GM19043 (cell line): ENCODE measurements around the gene JUP.

Source experiments
- ATAC-seq: cut with Tn5 transposase; IDR thresholded peaks from one replicate; pipeline ENCODE4 v1.9.1; 2021; ENCODE audit warnings: low read depth; ENCODE audit not compliant: unreplicated experiment

The JUP gene

GRCh38 chr17:41725134-41725533 is 61.4 kb downstream of the JUP start:
- ATAC-seq = no peak

- ATAC-seq = no peak
Observed at GRCh38 chr17:41724476-41725050, 61.9 kb downstream of the JUP start.

GRCh38 chr17:41723801-41724475 is 62.6 kb downstream of the JUP start:
- ATAC-seq = no peak

DNA sequence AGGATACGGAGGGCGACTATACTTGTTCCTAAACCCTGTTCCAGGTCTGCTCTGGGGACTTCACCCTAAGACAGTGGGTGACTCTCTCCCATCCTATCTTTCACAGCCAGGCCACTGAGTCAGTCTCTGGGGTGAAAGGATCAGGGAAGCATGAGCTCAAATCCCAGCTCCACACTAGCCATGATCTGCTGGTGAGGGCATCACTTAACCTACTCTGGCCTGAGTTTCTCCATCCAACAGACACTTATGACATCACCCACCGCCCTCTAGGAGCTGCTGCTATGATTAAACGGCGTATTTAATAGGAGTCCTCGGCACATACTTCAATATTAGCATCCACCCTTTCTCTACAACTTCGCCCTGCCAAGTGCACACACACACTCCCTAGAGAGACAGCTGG is 64.3 kb downstream of the JUP start:
- ATAC-seq = no peak

- no peak for ATAC-seq
Observed at GRCh38 chr17:41718287-41718645, 68.2 kb downstream of the JUP start.

- ATAC-seq = no peak
Observed at GRCh38 chr17:41717408-41718286, 68.9 kb downstream of the JUP start.

- no peak for ATAC-seq
Observed at GRCh38 chr17:41711669-41712400, 74.7 kb downstream of the JUP start, which contains the start of gene GAST. GAST (plus strand) TSS chr17:41712331; CDS start chr17:41715437, 3,106 bp downstream.

GRCh38 chr17:41710472-41711090 is 75.9 kb downstream of the JUP start:
- ATAC-seq = no peak

- ATAC-seq = no peak
Observed at GRCh38 chr17:41707803-41708669, 78.5 kb downstream of the JUP start.

DNA sequence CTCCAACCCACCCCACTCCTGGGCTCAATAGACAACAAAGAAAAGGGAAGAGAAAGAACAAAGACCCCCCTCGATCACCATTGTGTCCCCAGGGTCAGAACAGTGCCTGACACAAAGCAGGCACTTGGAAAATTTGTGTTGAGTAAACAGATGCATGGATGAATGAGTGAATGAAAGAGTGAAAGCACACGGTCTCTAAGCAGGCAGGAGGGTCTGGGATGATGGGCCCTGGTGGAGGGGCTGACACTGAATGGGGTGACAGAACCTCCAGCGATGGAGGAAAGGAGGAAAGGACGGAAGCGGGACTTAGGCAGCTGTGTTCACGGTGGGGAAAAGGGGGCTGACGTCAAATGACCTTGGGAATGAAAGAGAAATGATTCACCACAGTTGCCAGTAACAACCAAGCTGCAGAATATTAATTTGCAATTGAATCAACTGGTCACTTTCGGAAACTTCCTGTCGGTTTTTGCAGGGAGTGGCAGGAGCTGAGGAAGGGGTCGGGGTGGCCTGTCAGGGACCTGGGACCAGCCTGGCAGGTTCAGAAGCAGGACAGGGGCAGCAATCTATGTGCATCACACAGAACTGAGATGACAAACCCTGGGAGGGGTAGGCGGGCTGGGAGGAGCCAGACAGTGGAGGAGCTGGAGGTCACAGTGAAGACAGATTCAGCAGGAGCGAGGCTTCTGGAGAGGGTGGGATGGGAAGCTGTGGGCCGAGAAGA is 81.1 kb downstream of the JUP start:
- ATAC-seq = no peak
